ENCODE data around the gene CMBL. TPM values are rescaled to one million over a fixed set of nuclear protein-coding genes. Genes with fewer than 3 reads are reported as not detected.

Gene CMBL
- total RNA-seq, 1 experiment from 2014 or later: 12.6 TPM

DNA sequence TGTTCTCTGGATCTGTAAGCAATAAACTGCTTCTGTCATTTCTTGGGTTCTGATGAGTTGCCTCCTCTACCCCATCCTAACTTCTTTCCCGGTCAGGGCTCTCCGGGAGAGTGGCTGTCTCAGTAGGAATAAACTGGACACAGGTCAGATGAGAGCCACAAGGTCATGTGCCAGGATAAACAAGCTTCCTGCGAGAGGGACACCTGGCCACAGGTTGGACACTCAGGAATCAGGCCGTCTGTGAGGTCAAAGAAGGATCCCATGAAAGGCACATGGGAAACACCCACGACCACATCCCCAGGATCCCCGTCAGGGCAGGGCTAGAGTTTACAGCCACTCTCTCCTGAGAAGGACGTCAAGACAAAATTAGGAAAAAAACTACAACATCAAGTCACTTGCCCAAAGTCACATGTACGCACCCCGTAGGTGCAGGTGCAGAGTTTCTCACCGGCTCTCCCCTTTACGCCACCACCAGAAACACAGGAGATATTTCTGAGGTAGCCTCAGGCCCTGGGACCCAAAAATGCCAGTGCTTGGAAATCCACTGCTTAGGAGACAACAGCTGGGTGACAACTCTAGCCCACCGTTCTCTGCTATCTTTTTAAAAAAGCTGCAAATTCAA is 28.9 kb downstream of the CMBL start:
- Histone ChIP-seq H4K20me1 (ENCODE audit: control insufficient read depth, insufficient read depth, insufficient read length) (no peaks in the 10 kb centered on the region), H3T11ph (ENCODE audit: low read length) (no peak overlapping the region), H3K27ac (ENCODE audit: insufficient read length, low read depth, low read length) (no peak overlapping the region), H3K18ac (ENCODE audit: insufficient read length, low read depth, low read length) (no peak overlapping the region), H4K8ac (replicated peaks; ENCODE audit: insufficient read length, low read depth, low read length) (no peak overlapping the region), H4K5ac (ENCODE audit: insufficient read length, low read depth, low read length) (no peak overlapping the region), H3K23ac (ENCODE audit: insufficient read length, low read depth, low read length) (no peak overlapping the region), H3K79me2 (ENCODE audit: insufficient read depth, low read length) (no peaks in the 10 kb centered on the region), H3K9ac (ENCODE audit: extremely low read depth, insufficient read length, low read length) (no peak overlapping the region), H2BK12ac (ENCODE audit: insufficient read length, low read depth, low read length) (no peak overlapping the region), H3K56ac (ENCODE audit: insufficient read length, low read depth, low read length) (no peak overlapping the region), H3K23me2 (ENCODE audit: insufficient read length, low read depth, low read length, poor library complexity, severe bottlenecking) (no peaks in the 10 kb centered on the region), H2BK5ac (ENCODE audit: insufficient read length, low read length) (no peak overlapping the region), H2AFZ (ENCODE audit: low read length) (no peak overlapping the region), H3K79me1 (ENCODE audit: insufficient read depth, low read depth, low read length, poor library complexity, severe bottlenecking) (no peaks in the 10 kb centered on the region), H4K91ac (ENCODE audit: insufficient read length, low read depth, low read length) (no peak overlapping the region), H2BK120ac (ENCODE audit: low read depth, low read length, poor library complexity, severe bottlenecking) (no peak overlapping the region), H3K4me1 (ENCODE audit: insufficient read depth, low read length) (peaks cover 2% of the 10 kb centered on the region; the same call in 1 of the 2 replicates), H3K14ac (ENCODE audit: insufficient read depth, low read length) (no peak overlapping the region), H2BK15ac (ENCODE audit: low read depth, low read length) (no peak overlapping the region), H3K9me3 (ENCODE audit: control insufficient read depth, low read depth, low read length) (no peaks in the 10 kb centered on the region), H3K4ac (ENCODE audit: low read depth, low read length) (no peak overlapping the region), H3K27me3 (ENCODE audit: insufficient read depth, low read length) (no peaks in the 10 kb centered on the region), H2BK20ac (ENCODE audit: low read depth, low read length, poor library complexity, severe bottlenecking) (no peak overlapping the region), H2AK5ac (ENCODE audit: insufficient read length, low read length) (no peak overlapping the region), H3K4me2 (ENCODE audit: insufficient read depth, insufficient read length, low read length) (no peak overlapping the region)
- H3K4me3 Mint-ChIP-seq: no peak overlapping the region
- H3K27ac Mint-ChIP-seq: peak overlapping the region; percentile 0 to 41 (median 12); a peak in 1 of 7 replicates
- DNase-seq: no peak
- no CpG with 5 or more reads among the region's 12 CpGs for WGBS (ENCODE audit: extremely low coverage, insufficient read length, low lambda C conversion rate)
- no peaks in the 10 kb centered on the region for H3K9me3 Mint-ChIP-seq
- no peak for TF ChIP-seq CTCF (conservative IDR thresholded peaks at IDR 0.05)
- peaks cover 18 to 21% of the 10 kb centered on the region in 2 experiments for H3K4me1 Mint-ChIP-seq
- H3K27me3 Mint-ChIP-seq (ENCODE audit: low read depth): no peaks in the 10 kb centered on the region
- H3K36me3 Mint-ChIP-seq (ENCODE audit: insufficient read depth in 1 of 3, low read depth in 3 of 3): no peaks in the 10 kb centered on the region; a peak in 1 of 7 replicates
